KOPT-K1 (cell line): ENCODE measurements around the gene PEAK1.
A peak's percentile ranks its signal among the peaks of the same experiment; 100 is the strongest.
"Not testable (repeated sequence)": the region's sequence is repeated elsewhere in the genome, so short reads cannot be mapped to it uniquely, and the experiment has no call there.

Source experiments
- H3K27ac ChIP-seq: fragments of 200-600 bp; sonication (generic); 2 replicates; pipeline ENCODE4 v1.5.1; 2016; ENCODE audit warnings: antibody characterized with exemption, mild to moderate bottlenecking, low read depth, low read length; ENCODE audit not compliant: poor library complexity, severe bottlenecking
- H3K36me3 ChIP-seq: fragments of 200-600 bp; sonication (generic); 2 replicates; pipeline ENCODE4 v1.5.1; 2017; ENCODE audit warnings: antibody characterized with exemption, mild to moderate bottlenecking, low read length, moderate library complexity; ENCODE audit not compliant: insufficient read depth
- H3K9me3 ChIP-seq: fragments of 200-600 bp; sonication (generic); 2 replicates; pipeline ENCODE4 v1.5.1; 2017; ENCODE audit warnings: antibody characterized with exemption, low read length, mild to moderate bottlenecking; ENCODE audit not compliant: insufficient read depth, poor library complexity, severe bottlenecking

The PEAK1 gene

DNA sequence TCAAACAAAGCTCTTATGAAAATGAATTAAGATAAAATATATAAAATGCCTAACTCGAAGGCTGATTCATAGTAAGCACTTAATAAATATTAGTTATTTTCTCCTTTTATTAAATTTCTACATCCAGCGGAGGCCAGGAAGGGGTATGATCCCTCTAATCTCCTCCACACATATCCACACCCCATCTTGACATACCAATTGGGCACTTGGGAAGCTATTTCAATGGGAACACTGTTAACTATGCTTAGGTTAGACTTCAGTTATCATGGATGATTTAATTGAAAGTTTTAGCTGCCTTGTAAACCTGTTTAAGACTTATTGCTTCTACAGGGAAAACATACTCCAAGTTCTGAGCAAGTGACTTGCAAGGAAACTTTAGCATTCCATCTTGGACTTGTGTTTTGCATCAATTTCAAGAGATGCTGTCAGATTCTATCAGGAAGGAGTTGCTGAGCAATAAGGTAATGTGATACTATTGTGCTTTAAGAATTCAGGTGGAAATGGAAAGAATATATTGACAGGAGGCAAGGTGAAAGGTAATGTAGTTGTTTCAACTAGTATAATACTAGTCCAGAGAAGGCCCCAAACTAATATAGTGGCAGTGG is 228.6 kb downstream of the PEAK1 start:
- Histone ChIP-seq H3K27ac (no peak overlapping the region), H3K36me3 (no peaks in the 10 kb centered on the region), H3K9me3 (no peaks in the 10 kb centered on the region)

DNA sequence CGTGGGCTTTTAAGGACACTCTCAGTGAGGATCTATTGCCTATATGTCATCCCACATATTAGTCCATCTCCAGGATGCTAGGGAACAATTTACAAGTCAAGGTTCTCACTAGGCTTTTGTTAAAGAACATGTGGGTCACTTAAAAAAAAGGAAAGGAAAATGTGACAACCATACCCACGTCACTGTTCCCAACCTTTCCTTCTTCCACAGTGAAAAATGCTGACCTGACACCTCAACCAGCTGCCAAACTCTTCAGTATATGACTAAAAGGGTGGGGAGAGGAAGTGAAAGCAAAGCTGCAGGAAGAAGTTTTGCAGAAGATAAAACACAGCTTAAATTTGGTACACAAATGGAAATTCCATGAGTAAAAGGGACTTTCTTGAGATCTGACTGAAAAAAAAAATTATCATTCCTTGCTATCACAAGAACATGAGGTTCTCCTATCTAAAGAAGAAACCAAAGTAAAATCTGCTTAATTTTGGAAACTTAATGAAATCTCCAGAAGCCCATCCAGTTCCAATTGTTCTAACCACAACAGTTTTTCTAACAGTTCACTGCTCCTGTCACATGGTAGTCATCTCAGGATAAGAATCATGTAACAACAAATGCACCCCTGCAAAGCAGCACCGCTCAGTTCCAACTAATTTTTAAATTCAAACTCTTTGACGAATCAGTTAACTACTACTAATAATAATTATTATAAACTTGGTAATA is 232.0 kb downstream of the PEAK1 start:
- no peaks in the 10 kb centered on the region for H3K36me3 ChIP-seq
- no peaks in the 10 kb centered on the region for H3K9me3 ChIP-seq
- peak overlapping the region; percentile 44 for H3K27ac ChIP-seq

DNA sequence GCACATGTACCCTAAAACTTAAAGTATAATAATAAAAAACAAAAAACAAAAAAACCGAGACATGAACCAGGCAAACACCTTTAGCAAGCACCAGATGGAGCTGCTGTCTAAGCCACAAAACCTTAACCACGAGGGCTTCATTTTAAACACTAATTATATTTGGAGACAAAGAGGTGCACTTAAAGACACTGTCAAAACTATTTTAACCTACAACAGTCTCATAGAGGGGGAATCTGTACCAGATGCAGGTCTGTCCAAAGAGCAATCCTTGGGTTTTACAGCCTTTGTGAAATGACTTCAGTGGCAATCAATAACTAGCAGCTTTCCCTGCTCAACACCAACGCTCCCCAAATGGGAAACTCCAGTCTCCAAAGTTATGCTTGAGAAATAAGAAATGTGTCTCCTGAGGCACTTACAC is 233.3 kb downstream of the PEAK1 start:
- peak overlapping the region; percentile 8 for H3K27ac ChIP-seq
- no peaks in the 10 kb centered on the region for H3K36me3 ChIP-seq
- H3K9me3 ChIP-seq = no peaks in the 10 kb centered on the region

DNA sequence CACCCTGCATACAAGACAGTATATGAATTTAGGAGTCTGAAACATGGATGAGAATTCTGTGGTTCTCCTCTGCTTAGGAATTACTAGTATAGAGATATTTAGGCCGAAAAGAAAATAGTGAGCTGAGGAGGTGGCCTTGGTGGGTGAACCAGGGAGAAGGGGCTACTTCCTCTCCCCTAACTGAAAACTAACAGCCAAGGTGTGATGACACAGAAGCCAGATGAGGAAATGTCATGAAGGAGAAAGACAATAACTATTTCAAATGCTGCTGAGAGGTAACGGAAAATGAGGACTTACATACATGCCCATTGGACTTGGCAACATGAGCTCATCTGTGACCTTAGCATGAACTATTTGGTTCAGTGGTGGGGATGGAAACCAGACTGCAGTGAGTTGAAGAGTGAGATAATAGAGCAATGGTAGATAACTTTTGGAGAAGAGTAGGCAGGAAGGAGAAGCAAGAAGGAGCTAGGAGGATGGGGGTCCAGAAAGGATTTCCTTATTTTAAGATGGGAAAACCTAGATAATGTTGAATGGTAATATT is 234.6 kb downstream of the PEAK1 start:
- peak overlapping the region; percentile 11 for H3K27ac ChIP-seq
- H3K9me3 ChIP-seq = no peaks in the 10 kb centered on the region
- no peaks in the 10 kb centered on the region for H3K36me3 ChIP-seq

DNA sequence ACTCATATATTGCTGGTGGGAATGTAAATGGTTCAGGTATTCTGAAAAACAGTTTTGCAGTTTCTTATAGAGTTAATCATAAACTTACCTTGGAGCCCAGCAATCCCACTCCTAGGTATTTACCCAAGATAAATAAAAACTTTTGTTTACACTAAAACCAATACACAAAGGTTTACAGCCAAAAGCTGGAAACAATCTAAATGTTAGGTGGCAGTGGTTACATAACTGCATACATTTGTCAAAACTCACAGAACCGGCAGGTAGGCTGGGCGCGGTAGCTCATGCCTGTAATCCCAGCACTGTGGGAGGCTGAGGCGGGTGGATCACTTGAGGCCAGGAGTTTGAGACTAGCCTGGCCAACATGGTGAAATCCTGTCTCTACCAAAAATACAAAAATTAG is 235.6 kb downstream of the PEAK1 start:
- not testable (repeated sequence) for H3K36me3 ChIP-seq, H3K27ac ChIP-seq, H3K9me3 ChIP-seq

DNA sequence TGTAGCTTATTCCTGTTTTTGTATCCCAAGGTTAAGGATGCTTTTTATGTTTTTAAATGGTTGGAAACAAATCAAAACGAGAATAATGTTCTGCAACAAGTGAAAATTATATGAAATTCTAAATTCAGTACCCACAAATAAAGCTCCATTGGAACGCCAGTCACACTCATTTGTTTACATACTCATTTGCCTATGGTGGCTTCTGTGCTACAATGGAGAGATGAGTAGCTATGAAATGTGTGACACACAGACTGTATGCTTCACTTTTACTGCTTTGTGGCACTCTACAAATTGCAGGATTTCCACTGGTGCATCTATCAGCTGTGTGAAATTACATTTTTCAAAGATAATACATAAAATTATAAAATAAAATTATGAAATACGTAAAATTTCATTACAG is 236.8 kb downstream of the PEAK1 start:
- H3K9me3 ChIP-seq = no peaks in the 10 kb centered on the region
- no peak overlapping the region for H3K27ac ChIP-seq
- no peaks in the 10 kb centered on the region for H3K36me3 ChIP-seq

DNA sequence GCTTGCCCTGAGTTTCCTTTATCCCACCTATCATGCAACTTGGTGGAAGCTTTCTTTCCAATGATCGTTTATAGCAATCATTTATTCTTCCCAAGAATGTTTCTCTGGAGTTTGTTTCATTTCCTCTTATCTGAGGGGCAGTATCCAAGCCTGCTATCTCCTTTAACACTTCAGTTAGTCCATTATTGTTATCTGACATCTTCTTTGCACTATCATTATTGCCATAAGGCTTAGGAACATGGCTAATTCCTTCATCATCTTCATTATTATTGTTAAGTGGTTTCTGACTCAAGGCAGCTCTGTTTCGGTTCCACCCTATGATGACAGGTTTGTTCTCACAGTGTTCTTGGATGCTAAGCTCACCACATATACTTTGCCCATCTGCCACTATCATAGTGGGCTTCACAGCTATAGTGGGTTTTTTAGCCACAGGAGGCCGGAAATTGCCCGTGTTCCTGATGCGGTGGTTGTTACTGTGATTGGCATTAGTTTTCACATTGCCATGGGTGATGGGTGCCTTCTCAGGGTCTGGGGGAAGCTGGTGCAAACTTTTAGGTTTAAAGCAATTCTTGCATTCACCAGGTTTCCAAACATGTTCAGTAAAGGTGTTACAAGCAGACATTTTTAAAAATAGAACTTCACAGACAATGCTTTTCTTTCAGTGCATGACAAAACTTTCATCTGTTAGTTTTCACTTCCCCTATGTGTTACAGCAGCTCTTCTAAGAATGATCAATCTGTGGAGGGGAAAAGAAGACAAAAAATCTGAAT is 238.4 kb downstream of the PEAK1 start:
- no peaks in the 10 kb centered on the region for H3K9me3 ChIP-seq
- H3K36me3 ChIP-seq = no peaks in the 10 kb centered on the region
- peak overlapping the region; percentile 21 for H3K27ac ChIP-seq

DNA sequence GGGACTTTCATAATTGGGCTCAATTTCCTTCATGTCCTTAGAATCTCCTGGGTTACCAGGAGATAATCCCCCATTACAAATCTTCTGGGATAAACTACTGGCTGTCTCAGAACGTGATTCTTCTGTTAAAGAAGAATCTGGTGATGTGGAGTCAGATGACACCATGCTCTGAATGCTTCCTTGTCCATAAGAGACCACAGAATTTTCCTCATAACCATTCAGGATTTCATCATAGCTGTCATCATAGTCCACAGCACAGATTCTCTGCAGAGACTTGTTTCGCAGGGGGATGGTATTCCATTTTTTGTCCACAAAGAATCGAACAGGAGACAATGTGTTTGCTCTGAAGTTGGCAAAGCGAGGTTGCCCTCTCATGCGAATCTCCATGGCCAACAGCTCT is 239.1 kb downstream of the PEAK1 start:
- Histone ChIP-seq H3K9me3 (no peaks in the 10 kb centered on the region), H3K27ac (peak overlapping the region; percentile 1), H3K36me3 (no peaks in the 10 kb centered on the region)

DNA sequence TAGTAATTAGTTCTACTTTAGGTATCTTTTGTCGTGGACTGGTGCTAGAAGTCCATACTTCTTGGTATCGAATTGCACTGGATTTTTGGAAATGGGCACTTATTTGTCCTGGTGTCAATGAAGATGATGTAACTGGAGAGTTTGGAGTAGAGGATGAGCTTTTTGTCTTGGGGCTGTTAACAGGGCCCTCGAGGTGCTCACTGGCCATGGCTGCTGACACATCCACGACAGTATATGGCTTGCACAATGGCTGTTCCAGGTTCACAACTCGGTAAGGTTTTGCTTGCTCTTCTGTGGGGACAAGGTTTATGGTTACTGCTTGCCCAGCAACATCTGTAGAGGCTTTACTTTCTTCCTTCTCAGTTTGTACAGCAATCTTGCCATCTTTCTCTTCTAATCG is 239.6 kb downstream of the PEAK1 start:
- no peaks in the 10 kb centered on the region for H3K36me3 ChIP-seq
- peak overlapping the region; percentile 71 for H3K27ac ChIP-seq
- H3K9me3 ChIP-seq = no peaks in the 10 kb centered on the region

DNA sequence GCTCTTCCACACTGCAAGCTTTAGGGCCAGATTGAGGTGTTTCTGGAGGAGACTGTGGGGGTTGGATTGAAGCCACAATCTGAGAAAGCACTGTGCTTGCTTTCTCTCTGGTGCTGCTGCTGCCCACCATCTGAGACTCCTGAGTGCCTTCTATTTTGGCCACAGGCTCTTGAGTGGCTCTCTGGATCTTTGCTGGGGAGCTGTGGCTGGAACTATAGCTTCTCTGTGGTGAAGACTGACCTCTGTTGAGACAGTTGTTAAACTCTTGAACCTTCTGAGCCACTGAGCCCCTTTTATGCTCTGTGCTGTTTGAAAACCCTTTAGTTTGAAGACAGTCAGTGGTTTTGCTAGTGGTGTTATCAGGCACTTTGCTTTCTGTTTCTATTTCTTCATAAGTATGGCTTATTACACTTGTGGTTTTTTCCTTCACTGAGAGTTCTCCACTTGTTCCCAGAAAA is 240.3 kb downstream of the PEAK1 start:
- Histone ChIP-seq H3K27ac (peak overlapping the region; percentile 71), H3K9me3 (no peaks in the 10 kb centered on the region), H3K36me3 (no peaks in the 10 kb centered on the region)

DNA sequence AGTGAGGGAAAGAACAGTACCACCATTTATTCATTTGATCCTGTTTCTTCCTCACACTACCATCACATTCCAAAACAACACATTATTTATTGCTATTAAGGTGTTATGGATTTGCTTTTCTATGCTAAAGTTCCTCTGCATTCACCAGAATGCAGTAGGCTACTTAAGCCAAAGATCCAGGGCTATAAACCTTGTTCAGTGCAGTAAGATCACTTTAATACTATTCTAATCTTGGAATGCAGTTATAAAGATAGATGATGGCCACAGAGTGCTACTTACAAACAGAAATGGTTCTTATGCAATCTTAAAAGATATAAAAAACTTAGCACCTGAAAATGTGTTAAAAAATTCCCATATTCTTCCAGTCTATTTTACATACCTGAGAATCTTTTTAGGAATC is 241.5 kb downstream of the PEAK1 start:
- Histone ChIP-seq H3K9me3 (no peaks in the 10 kb centered on the region), H3K36me3 (no peaks in the 10 kb centered on the region)

DNA sequence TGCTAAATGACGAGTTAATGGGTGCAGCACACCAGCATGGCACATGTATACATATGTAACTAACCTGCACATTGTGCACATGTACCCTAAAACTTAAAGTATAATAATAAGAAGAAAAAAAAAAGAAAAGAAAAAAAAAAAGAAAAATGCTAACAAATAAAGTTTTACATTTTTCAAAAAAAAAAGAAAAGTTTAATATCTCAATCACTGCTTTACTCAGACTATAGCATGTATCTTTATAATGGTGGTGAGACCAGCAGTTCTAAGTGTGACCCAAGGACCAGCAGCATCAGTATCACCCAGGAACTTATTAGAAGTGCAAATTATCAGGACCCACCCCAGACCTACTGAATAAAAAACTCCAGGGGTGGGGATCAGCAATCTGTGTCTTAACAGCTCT is 243.8 kb downstream of the PEAK1 start:
- not testable (repeated sequence) for H3K9me3 ChIP-seq, H3K27ac ChIP-seq, H3K36me3 ChIP-seq

More for the DNA sequence above, 241.5 kb downstream of the PEAK1 start:
- H3K27ac ChIP-seq = peak overlapping the region; percentile 71

DNA sequence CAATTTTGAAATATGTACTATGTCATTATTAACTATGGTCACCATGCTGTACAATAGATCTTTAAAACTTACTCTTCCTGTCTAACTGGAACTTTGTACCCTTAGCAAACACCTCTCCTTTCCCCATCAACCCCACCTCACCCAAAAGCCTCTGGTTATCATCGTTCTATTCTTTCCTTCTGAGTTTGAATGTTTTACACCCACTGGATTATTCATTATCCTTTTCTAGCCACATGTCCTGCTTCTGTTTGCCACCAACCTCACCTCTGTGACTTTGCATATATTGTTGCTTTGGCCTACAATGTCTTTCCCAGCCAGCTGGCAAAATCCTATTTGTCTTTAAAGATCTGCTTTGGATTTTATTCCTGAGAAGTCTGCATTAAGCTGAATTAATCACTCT is 246.4 kb downstream of the PEAK1 start:
- no peak overlapping the region for H3K27ac ChIP-seq
- H3K36me3 ChIP-seq = no peaks in the 10 kb centered on the region
- H3K9me3 ChIP-seq = no peaks in the 10 kb centered on the region

DNA sequence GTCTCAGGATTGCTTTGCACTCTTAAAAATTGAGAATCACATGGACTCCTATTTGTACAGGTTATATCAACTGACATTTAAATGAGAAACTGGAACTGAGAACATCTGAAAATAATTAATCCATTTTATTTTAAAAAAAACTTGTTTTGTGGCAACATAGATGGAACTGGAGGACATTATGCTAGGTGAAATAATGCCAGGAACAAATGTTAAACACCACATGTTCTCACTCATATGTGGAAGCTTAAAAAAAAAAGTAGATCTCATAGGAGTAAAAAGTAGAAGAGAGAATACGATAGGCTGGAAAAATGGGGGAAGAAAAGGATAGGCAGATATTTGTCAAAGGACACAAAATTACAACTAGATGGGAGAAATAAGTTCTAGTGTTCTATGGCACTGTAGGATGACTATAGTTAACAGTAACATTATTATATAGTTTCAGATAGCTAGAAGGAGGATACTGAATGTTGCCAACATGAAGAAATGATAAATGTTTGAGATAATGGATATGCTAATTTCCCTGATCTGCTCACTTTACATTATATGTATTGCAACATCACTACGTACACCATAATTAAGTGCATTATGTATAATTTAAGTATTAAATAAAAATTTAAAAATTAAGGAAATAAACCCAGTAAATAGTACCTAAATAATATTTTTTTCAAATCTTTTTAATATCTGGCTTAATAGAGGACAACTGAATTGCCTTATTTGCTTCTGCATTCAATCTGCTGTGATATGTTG is 248.5 kb downstream of the PEAK1 start:
- no peaks in the 10 kb centered on the region for H3K36me3 ChIP-seq
- H3K9me3 ChIP-seq = no peaks in the 10 kb centered on the region
- no peak overlapping the region for H3K27ac ChIP-seq

DNA sequence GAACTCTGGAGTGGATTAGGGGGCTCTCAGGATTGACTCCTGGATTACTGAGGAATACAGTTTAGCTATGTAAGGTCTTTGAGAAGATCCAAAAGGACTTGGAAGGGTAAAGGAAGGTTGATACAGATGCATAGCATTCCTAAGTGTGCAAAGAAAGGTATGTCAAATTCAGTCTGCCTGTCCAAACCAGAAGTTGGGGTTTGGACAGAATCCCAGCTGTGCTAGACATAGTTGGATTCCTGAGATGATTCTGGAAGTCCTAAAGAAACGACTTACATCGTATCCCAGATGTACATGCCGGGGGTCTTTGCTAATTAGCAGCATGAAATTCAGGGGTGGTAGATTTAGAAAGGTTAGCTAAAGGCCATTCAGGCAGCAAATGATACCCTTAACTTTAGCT is 251.3 kb downstream of the PEAK1 start:
- H3K36me3 ChIP-seq = no peaks in the 10 kb centered on the region
- H3K27ac ChIP-seq = no peak overlapping the region
- H3K9me3 ChIP-seq = no peaks in the 10 kb centered on the region
